GM12892 (cell line): Measurements from ENCODE around the gene NEUROG3. TPM values are rescaled to one million over a fixed set of nuclear protein-coding genes. Genes with fewer than 3 reads are reported as not detected.

ENCODE experiments used
- DNase-seq: peaks from one replicate; pipeline ENCODE4 v3.0.0; 2011; ENCODE audit not compliant: insufficient read length
- FAIRE-seq: peaks from 2 replicates; lab custom pipeline; 2011; peaks lifted over from hg19 to GRCh38; lab: Jason Lieb, UNC
- POLR2A ChIP-seq: IDR thresholded peaks from 2 replicates; pipeline ENCODE4 v1.6.1; 2011; ENCODE audit warnings: low read depth, low read length, control low read depth
- POLR2AphosphoS5 ChIP-seq: IDR thresholded peaks from 2 replicates; pipeline ENCODE4 v1.6.1; 2011; ENCODE audit warnings: low read depth, low read length, control low read depth
- TAF1 ChIP-seq: IDR thresholded peaks from 2 replicates; pipeline ENCODE4 v1.6.1; 2011; ENCODE audit warnings: low read depth, mild to moderate bottlenecking, control low read depth, low read length, borderline replicate concordance
- polyA plus RNA-seq: library from polyadenylated mRNA; unstranded; fragments of >200 nt; gene quantifications from one replicate; pipeline ENCODE4 v1.2.1, GENCODE V29; 2012; ENCODE audit warnings: missing spikeins, inconsistent platforms; ENCODE audit not compliant: missing spikeins

The NEUROG3 gene
- not detected for polyA plus RNA-seq

- FAIRE-seq (no peak), DNase-seq (peak; percentile 41)
- TF ChIP-seq POLR2A (no peak), TAF1 (no peak), POLR2AphosphoS5 (no peak)
Measured at GRCh38 chr10:69573056-69573806, at the start of gene NEUROG3. Gene NEUROG3, minus strand, starts transcription at chr10:69573422. Its CDS starts 379 bp downstream, at chr10:69573043.

DNA sequence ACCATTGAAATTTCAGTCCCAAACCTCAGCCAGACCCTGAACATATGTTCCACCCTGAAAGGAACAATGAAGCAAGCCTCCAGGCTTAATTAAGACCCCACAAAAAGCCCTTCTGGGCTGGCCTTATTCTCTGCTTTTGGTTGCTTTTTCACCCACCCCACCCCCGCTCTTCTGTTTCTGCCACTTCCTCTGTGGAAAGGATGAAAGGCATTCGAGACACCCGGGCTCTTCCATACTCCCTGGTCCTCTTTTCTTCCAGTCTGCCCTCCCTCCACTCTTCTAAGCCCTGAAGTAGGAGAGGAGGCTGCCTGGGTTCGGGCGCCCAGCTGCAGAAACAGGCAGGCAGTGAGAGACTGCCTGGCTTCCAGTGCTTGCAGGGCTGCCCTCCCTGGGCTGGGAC, 47.4 kb upstream of the NEUROG3 start:
- DNase-seq (no peak), FAIRE-seq (no peak)
- TF ChIP-seq POLR2A (no peak), POLR2AphosphoS5 (no peak), TAF1 (no peak)

- FAIRE-seq (no peak), DNase-seq (no peak)
- TF ChIP-seq TAF1 (no peak), POLR2AphosphoS5 (no peak), POLR2A (no peak)
Measured at GRCh38 chr10:69619626-69620025, 46.4 kb upstream of the NEUROG3 start.

DNA sequence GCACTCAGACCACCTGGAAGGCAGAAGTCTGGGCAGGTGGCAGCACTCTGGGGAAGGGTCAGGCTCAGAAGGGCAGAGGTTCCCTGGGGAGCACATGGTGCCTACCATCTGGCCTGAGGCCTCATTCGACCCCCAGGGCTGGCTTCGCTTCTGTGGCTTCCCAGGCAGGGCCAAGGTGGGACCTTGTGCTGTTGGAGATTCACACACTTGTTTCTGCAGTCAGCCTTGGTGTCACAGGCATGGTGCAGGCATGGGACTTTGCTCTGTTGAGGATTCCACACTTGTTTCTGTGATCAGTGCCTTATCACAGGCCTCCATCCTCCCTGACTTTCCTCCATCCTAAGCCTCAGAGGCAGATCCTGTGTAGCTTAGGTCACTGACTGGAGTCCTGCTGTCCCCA, 45.5 kb upstream of the NEUROG3 start:
- DNase-seq = no peak
- FAIRE-seq = no peak
- TF ChIP-seq TAF1 = no peak
- no peak for TF ChIP-seq POLR2A
- no peak for TF ChIP-seq POLR2AphosphoS5

GRCh38 chr10:69616358-69616757, 43.1 kb upstream of the NEUROG3 start:
- FAIRE-seq = no peak
- DNase-seq = no peak
- no peak for TF ChIP-seq POLR2AphosphoS5
- TF ChIP-seq TAF1 = no peak

- no peak for FAIRE-seq
Measured at GRCh38 chr10:69614130-69614529, 40.9 kb upstream of the NEUROG3 start.

GRCh38 chr10:69612760-69613159, 39.5 kb upstream of the NEUROG3 start:
- no peak for TF ChIP-seq TAF1
- TF ChIP-seq POLR2AphosphoS5 = no peak
- TF ChIP-seq POLR2A = no peak
- no peak for FAIRE-seq
- no peak for DNase-seq

More at GRCh38 chr10:69614130-69614529, 40.9 kb upstream of the NEUROG3 start:
- no peak for TF ChIP-seq TAF1
- no peak for TF ChIP-seq POLR2A
- no peak for TF ChIP-seq POLR2AphosphoS5
- no peak for DNase-seq

GRCh38 chr10:69609077-69609476, 35.9 kb upstream of the NEUROG3 start:
- DNase-seq = no peak
- TF ChIP-seq POLR2A (no peak), POLR2AphosphoS5 (no peak), TAF1 (no peak)
- no peak for FAIRE-seq

DNA sequence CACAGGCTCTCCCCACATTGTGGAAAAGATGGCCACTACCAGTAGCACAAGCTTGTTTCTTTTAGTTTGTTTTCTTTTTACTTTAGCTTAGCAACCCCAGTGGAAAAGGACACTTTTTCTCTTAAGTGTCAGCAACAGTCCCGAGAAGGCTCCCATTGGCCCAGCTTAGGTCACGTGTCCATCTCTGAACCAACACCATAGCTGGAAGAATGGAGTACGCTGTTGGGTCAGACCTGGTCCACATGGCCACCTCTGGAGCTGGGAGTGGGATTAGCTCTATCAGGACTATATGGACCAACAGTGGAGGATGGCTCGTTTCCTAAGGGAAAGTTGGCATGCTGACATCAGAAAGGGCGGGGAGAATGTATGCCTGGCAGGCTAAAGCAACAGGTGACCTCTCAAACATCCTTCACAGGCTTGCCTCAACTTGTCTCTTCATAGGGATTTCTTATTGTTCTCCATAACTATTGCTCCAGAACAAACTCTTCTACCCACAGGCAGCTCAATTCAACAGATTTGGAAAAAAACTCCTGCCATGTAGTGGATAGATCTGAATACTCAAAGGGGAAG, 27.6 kb upstream of the NEUROG3 start:
- no peak for TF ChIP-seq POLR2AphosphoS5
- no peak for TF ChIP-seq TAF1
- TF ChIP-seq POLR2A = no peak
- FAIRE-seq (no peak), DNase-seq (no peak)

DNA sequence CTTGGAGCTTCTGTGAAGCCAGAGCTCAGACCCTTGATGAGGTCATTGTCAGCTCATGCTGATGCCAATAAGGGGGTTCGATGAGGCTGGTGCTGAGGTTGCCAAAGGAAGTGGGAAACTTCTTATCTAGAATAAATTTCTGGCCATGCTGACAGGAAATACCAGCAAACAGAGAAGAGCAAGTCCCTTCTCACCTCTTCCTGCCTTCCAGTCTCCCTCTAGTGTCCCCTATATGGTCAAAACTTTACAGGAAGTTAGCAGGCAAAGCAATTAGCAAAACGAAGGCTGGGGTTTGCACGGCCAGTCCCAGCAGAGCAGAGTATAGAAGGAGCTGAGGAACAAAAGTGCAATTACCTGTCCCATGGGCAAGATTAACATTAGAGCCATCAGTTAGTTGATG, 15.1 kb upstream of the NEUROG3 start:
- TF ChIP-seq POLR2A = no peak
- no peak for FAIRE-seq
- no peak for DNase-seq

DNA sequence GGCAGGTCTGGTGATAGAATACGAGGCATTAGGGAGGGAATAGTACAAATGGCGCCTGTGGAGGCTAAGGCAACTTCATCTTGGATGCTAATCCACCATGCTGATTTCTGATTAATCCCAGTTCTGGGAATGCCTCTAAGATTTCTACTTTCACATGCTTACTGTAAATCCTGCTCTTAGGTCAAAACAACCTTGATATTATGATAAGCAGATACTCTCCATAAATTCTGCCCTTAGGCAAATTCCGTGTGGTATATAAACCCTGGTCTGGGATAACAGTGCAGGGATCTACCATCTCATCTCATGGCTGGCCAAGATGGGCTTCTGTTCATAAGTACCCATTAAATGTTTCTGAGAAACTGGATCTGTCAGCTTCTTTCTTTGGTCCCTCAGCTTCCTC, 11.4 kb upstream of the NEUROG3 start:
- TF ChIP-seq TAF1 (no peak), POLR2AphosphoS5 (no peak), POLR2A (no peak)
- DNase-seq = no peak
- FAIRE-seq = no peak

DNA sequence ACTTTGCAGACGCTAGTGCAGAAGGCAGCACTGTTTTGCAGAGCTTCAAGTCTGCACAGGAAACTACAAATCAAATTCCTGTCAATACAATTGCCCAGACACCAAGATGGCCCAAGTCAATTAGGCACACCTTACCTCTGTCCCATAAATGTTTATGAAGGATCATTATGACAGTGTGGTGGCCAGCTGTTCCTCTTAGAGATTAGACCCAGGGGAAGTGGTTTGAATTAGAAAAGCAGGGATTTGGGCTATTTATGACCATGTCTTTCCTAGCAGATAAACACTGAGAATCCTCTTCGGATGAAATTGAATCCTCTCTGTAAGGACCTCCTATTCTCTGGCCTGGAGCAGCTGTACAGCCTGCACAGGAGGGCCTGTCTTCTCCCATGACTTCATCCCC, 9.9 kb upstream of the NEUROG3 start:
- no peak for DNase-seq
- FAIRE-seq = no peak
- TF ChIP-seq POLR2A (no peak), TAF1 (no peak), POLR2AphosphoS5 (no peak)
